NCI-H1105 (cell line): ENCODE results near the gene ZFYVE28.
"Not testable (repeated sequence)": the region's sequence is repeated elsewhere in the genome, so short reads cannot be mapped to it uniquely, and the experiment has no call there.

ENCODE experiments used
- DNase-seq: peaks from one replicate; lab custom pipeline; 2025; lab: John Stamatoyannopoulos, UW

ZFYVE28 gene

GRCh38 chr4:2286904-2287593 is 131.4 kb downstream of the ZFYVE28 start:
- DNase-seq = no peak

- DNase-seq = no peak
Measured at GRCh38 chr4:2285613-2286381, 132.6 kb downstream of the ZFYVE28 start.

- DNase-seq = no peak
Measured at GRCh38 chr4:2284934-2285612, 133.4 kb downstream of the ZFYVE28 start.

GRCh38 chr4:2284161-2284933 is 134.1 kb downstream of the ZFYVE28 start:
- DNase-seq = no peak

- no peak for DNase-seq
Measured at GRCh38 chr4:2283199-2283711, 135.2 kb downstream of the ZFYVE28 start.

- DNase-seq = no peak
Measured at GRCh38 chr4:2281575-2282343, 136.7 kb downstream of the ZFYVE28 start.

- no peak for DNase-seq
Measured at GRCh38 chr4:2280531-2281300, 137.7 kb downstream of the ZFYVE28 start.

- no peak for DNase-seq
Measured at GRCh38 chr4:2277956-2278355, 140.5 kb downstream of the ZFYVE28 start.

- no peak for DNase-seq
Measured at GRCh38 chr4:2276581-2277325, 141.7 kb downstream of the ZFYVE28 start.

GRCh38 chr4:2275546-2276251 is 142.7 kb downstream of the ZFYVE28 start:
- DNase-seq = no peak

- not testable (repeated sequence) for DNase-seq
Measured at GRCh38 chr4:2275044-2275397, 143.4 kb downstream of the ZFYVE28 start.

GRCh38 chr4:2274320-2275043 is 144.0 kb downstream of the ZFYVE28 start:
- DNase-seq = no peak

- DNase-seq = no peak
Measured at GRCh38 chr4:2273657-2274319, 144.7 kb downstream of the ZFYVE28 start.

GRCh38 chr4:2273221-2273620 is 145.2 kb downstream of the ZFYVE28 start:
- DNase-seq = no peak

- DNase-seq = no peak
Measured at GRCh38 chr4:2272828-2273120, 145.7 kb downstream of the ZFYVE28 start.

- DNase-seq = no peak
Measured at GRCh38 chr4:2272026-2272827, 146.2 kb downstream of the ZFYVE28 start.
